Measurements from ENCODE around the gene DYNLT2.

Gene DYNLT2

GRCh38 chr6:169751242-169752073 is at the start of gene DYNLT2, which contains the start of gene ERMARD:
Gene DYNLT2, minus strand, starts transcription at chr6:169751572. Its CDS starts 114 bp downstream, at chr6:169751458.
Gene ERMARD, plus strand, starts transcription at chr6:169751622. Its CDS starts 36 bp downstream, at chr6:169751658.
- peak; percentile 95 for DNase-seq

GRCh38 chr6:169800668-169801395 is 49.5 kb upstream of the DYNLT2 start:
- DNase-seq = no peak

GRCh38 chr6:169800116-169800667 is 48.8 kb upstream of the DYNLT2 start:
- DNase-seq = no peak

GRCh38 chr6:169799474-169799926 is 48.1 kb upstream of the DYNLT2 start:
- DNase-seq = no peak

- no peak for DNase-seq
These were observed 47.5 kb upstream of the DYNLT2 start for GRCh38 chr6:169798764-169799473.

GRCh38 chr6:169795196-169795595 is 43.8 kb upstream of the DYNLT2 start:
- no peak for DNase-seq

- DNase-seq = no peak
These were observed 43.1 kb upstream of the DYNLT2 start for GRCh38 chr6:169794317-169795055.

GRCh38 chr6:169793408-169793807 is 42.0 kb upstream of the DYNLT2 start:
- no peak for DNase-seq

- DNase-seq = no peak
These were observed 41.1 kb upstream of the DYNLT2 start for GRCh38 chr6:169792306-169793015.

- DNase-seq = no peak
These were observed 40.4 kb upstream of the DYNLT2 start for GRCh38 chr6:169791721-169792131.

GRCh38 chr6:169789944-169790927 is 38.9 kb upstream of the DYNLT2 start:
- peak; percentile 76 for DNase-seq

- DNase-seq = no peak
These were observed 38.0 kb upstream of the DYNLT2 start for GRCh38 chr6:169789146-169789943.

GRCh38 chr6:169788809-169789145 is 37.4 kb upstream of the DYNLT2 start:
- no peak for DNase-seq

- no peak for DNase-seq
These were observed 36.4 kb upstream of the DYNLT2 start for GRCh38 chr6:169787797-169788196.

- no peak for DNase-seq
These were observed 35.0 kb upstream of the DYNLT2 start for GRCh38 chr6:169786349-169786748.

GRCh38 chr6:169785566-169785965 is 34.2 kb upstream of the DYNLT2 start:
- DNase-seq = no peak

- no peak for DNase-seq
These were observed 33.5 kb upstream of the DYNLT2 start for GRCh38 chr6:169784821-169785340.

GRCh38 chr6:169783971-169784820 is 32.8 kb upstream of the DYNLT2 start:
- no peak for DNase-seq
